Activated CD4-positive, alpha-beta T cell treated with anti-CD3 and anti-CD28 coated beads, Interleukin-10, Interleukin-2, amounts not matched to agents 100 ng/mL and 50 ng/mL, durations not matched to agents 16 hours and 8 hours (primary cell): ENCODE results near the gene MYNN.
"Not testable (repeated sequence)": the region's sequence is repeated elsewhere in the genome, so short reads cannot be mapped to it uniquely, and the experiment has no call there.

Source experiments
- DNase-seq: peaks from one replicate; pipeline ENCODE4 v3.0.0-alpha.2; 2020

MYNN gene

GRCh38 chr3:169772897-169773816 is at the start of gene MYNN:
Gene MYNN (plus strand): TSS chr3:169773396. CDS start chr3:169774296, 900 bp downstream.
- DNase-seq = peak; percentile 94

- not testable (repeated sequence) for DNase-seq
These were observed 41.3 kb upstream of the MYNN start for GRCh38 chr3:169731857-169732256.

- DNase-seq = no peak
These were observed 34.1 kb upstream of the MYNN start for GRCh38 chr3:169739067-169739466.

- no peak for DNase-seq
These were observed 28.7 kb upstream of the MYNN start for GRCh38 chr3:169744366-169745054.

- no peak for DNase-seq
These were observed 26.3 kb upstream of the MYNN start for GRCh38 chr3:169746924-169747323.

GRCh38 chr3:169748670-169749069 is 24.5 kb upstream of the MYNN start:
- peak; percentile 51 for DNase-seq

GRCh38 chr3:169750665-169751064 is 22.5 kb upstream of the MYNN start:
- DNase-seq = no peak

- no peak for DNase-seq
These were observed 21.3 kb upstream of the MYNN start for GRCh38 chr3:169751875-169752274.

GRCh38 chr3:169754711-169755110 is 18.5 kb upstream of the MYNN start:
- DNase-seq = no peak

- no peak for DNase-seq
These were observed 17.7 kb upstream of the MYNN start for GRCh38 chr3:169755488-169755887.

- no peak for DNase-seq
These were observed 14.7 kb upstream of the MYNN start for GRCh38 chr3:169758359-169758994.

- DNase-seq = peak; percentile 84
These were observed 13.9 kb upstream of the MYNN start for GRCh38 chr3:169759256-169759655.

GRCh38 chr3:169760479-169760878 is 12.7 kb upstream of the MYNN start:
- no peak for DNase-seq

- DNase-seq = peak; percentile 78
These were observed 8.8 kb upstream of the MYNN start for GRCh38 chr3:169764312-169764881.

- peak; percentile 96 for DNase-seq
These were observed 8.1 kb upstream of the MYNN start, which contains the start of gene TERC for GRCh38 chr3:169764882-169765612. Gene TERC (minus strand): TSS chr3:169765060.

- DNase-seq = peak; percentile 79
These were observed 3.7 kb upstream of the MYNN start, which contains the start of gene ACTRT3 for GRCh38 chr3:169769287-169770181. Gene ACTRT3 (minus strand): TSS chr3:169769561. CDS start chr3:169769520, 41 bp downstream.

- peak; percentile 84 for DNase-seq
These were observed 1.5 kb upstream of the MYNN start for GRCh38 chr3:169771497-169772304.

GRCh38 chr3:169772305-169772896 is 795 bp upstream of the MYNN start:
- peak; percentile 75 for DNase-seq

GRCh38 chr3:169774186-169774585 is 990 bp downstream of the MYNN start:
- no peak for DNase-seq

GRCh38 chr3:169777822-169778221 is 4.6 kb downstream of the MYNN start:
- no peak for DNase-seq
